ENCODE results near the gene OGDHL.

The OGDHL gene

DNA sequence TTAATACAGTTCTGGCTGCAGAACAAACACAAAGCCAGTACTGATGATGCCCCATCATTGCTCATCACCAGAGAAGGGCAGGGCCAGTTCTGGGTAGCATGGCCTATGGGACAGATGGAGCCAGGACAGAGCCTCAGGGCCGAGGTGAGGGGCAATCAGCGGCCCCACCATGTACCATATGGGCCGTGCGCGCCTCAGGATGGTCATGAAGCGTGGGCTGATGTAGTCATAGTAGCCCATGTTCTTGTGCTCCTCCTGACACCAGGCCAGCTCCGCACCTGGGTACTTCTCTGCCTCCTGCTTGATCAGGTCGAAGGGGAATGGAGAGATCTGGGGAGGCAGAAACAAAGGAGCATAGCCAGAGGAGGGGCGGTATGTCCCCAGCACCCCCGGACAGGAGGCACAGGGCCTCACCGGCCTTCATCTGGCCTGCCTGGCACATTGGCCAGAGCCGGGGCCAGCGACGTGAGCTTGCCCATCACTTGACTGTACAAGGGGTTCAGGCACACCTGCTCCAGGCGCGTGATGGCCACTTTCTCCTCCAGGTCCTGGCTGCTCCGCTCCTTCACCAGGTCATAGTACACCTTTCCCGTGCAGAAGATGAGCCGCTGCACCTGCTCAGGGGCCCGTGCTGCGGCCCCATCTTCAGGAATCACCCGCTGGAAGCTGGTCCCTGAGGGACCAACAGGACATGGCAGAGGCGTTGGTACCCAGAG is 26.1 kb downstream of the OGDHL start:
- no peaks in the 10 kb centered on the region for H3K36me3 ChIP-seq (replicated peaks in 1 of 2; ENCODE audit: control insufficient read depth in 2 of 2, insufficient read depth in 2 of 2, low read length in 2 of 2)
- H3K4me3 ChIP-seq (ENCODE audit: low read length in 2 of 2) = no peak overlapping the region
- no peak overlapping the region for H3K9ac ChIP-seq (ENCODE audit: low read depth, low read length, poor library complexity)
- no peak overlapping the region for H3K4me2 ChIP-seq (ENCODE audit: insufficient read depth, low read length, poor library complexity, severe bottlenecking)
- no peak overlapping the region for H3K14ac ChIP-seq (ENCODE audit: low read length)
- no CpG with 5 or more reads among the region's 23 CpGs for WGBS, 2 donors (ENCODE audit: extremely low coverage in 2 of 2, insufficient read length in 2 of 2, insufficient replicate concordance in 1 of 2)
- no peak for DNase-seq (ENCODE audit: low spot score)
- no peaks in the 10 kb centered on the region for H3K79me1 ChIP-seq (ENCODE audit: low read depth, low read length)
- H2AK5ac ChIP-seq (ENCODE audit: low read depth, low read length) = no peak overlapping the region
- H4K91ac ChIP-seq (ENCODE audit: low read depth, low read length, poor library complexity) = no peak overlapping the region
- H3K4ac ChIP-seq (ENCODE audit: low read length) = no peak overlapping the region
- no peak overlapping the region for H4K8ac ChIP-seq (ENCODE audit: low read depth, low read length)
- no peak overlapping the region for H2BK5ac ChIP-seq (ENCODE audit: low read length)
- H3K27ac ChIP-seq (replicated peaks; ENCODE audit: low read length) = no peak overlapping the region
- H3K27me3 ChIP-seq (ENCODE audit: control insufficient read depth in 3 of 3, insufficient read depth in 3 of 3, low read depth in 1 of 3, low read length in 3 of 3) = no peaks in the 10 kb centered on the region
- no peak overlapping the region for H2BK15ac ChIP-seq (ENCODE audit: low read length)
- no peak overlapping the region for H3K23ac ChIP-seq (ENCODE audit: low read depth, low read length, poor library complexity)
- no peak overlapping the region for H2AFZ ChIP-seq (ENCODE audit: low read length)
- H3K9me3 ChIP-seq (replicated peaks in 1 of 2; ENCODE audit: control insufficient read depth in 2 of 2, insufficient read depth in 1 of 2, low read depth in 1 of 2, low read length in 2 of 2) = no peaks in the 10 kb centered on the region
- H2BK12ac ChIP-seq (ENCODE audit: low read length) = no peak overlapping the region
- H3K4me1 ChIP-seq (ENCODE audit: control insufficient read depth in 2 of 2, insufficient read depth in 1 of 2, low read depth in 1 of 2, low read length in 2 of 2) = no peaks in the 10 kb centered on the region
- H2BK120ac ChIP-seq (ENCODE audit: low read depth, low read length) = no peak overlapping the region
- H3K18ac ChIP-seq (ENCODE audit: low read length) = no peak overlapping the region

GRCh38 chr10:49735161-49735560 is 27.0 kb downstream of the OGDHL start:
- H2AFZ ChIP-seq (ENCODE audit: low read length) = no peak overlapping the region
- H3K9me3 ChIP-seq (replicated peaks in 1 of 2; ENCODE audit: control insufficient read depth in 2 of 2, insufficient read depth in 1 of 2, low read depth in 1 of 2, low read length in 2 of 2) = no peaks in the 10 kb centered on the region
- H3K4me2 ChIP-seq (ENCODE audit: insufficient read depth, low read length, poor library complexity, severe bottlenecking) = no peak overlapping the region
- no CpG with 5 or more reads among the region's 11 CpGs for WGBS, 2 donors (ENCODE audit: extremely low coverage in 2 of 2, insufficient read length in 2 of 2, insufficient replicate concordance in 1 of 2)
- no peak overlapping the region for H3K14ac ChIP-seq (ENCODE audit: low read length)
- no peak overlapping the region for H2BK12ac ChIP-seq (ENCODE audit: low read length)
- no peaks in the 10 kb centered on the region for H3K27me3 ChIP-seq (ENCODE audit: control insufficient read depth in 3 of 3, insufficient read depth in 3 of 3, low read depth in 1 of 3, low read length in 3 of 3)
- H2BK120ac ChIP-seq (ENCODE audit: low read depth, low read length) = no peak overlapping the region
- H2BK5ac ChIP-seq (ENCODE audit: low read length) = no peak overlapping the region
- H4K8ac ChIP-seq (ENCODE audit: low read depth, low read length) = no peak overlapping the region
- H2AK5ac ChIP-seq (ENCODE audit: low read depth, low read length) = no peak overlapping the region
- no peak overlapping the region for H3K18ac ChIP-seq (ENCODE audit: low read length)
- H3K4me3 ChIP-seq (ENCODE audit: low read length in 2 of 2) = no peak overlapping the region
- no peaks in the 10 kb centered on the region for H3K79me1 ChIP-seq (ENCODE audit: low read depth, low read length)
- H3K27ac ChIP-seq (replicated peaks; ENCODE audit: low read length) = no peak overlapping the region
- no peak for DNase-seq (ENCODE audit: low spot score)
- no peak overlapping the region for H3K23ac ChIP-seq (ENCODE audit: low read depth, low read length, poor library complexity)
- no peaks in the 10 kb centered on the region for H3K4me1 ChIP-seq (ENCODE audit: control insufficient read depth in 2 of 2, insufficient read depth in 1 of 2, low read depth in 1 of 2, low read length in 2 of 2)
- H3K9ac ChIP-seq (ENCODE audit: low read depth, low read length, poor library complexity) = no peak overlapping the region
- H4K91ac ChIP-seq (ENCODE audit: low read depth, low read length, poor library complexity) = no peak overlapping the region
- no peak overlapping the region for H2BK15ac ChIP-seq (ENCODE audit: low read length)
- H3K4ac ChIP-seq (ENCODE audit: low read length) = no peak overlapping the region
- H3K36me3 ChIP-seq (replicated peaks in 1 of 2; ENCODE audit: control insufficient read depth in 2 of 2, insufficient read depth in 2 of 2, low read length in 2 of 2) = no peaks in the 10 kb centered on the region

DNA sequence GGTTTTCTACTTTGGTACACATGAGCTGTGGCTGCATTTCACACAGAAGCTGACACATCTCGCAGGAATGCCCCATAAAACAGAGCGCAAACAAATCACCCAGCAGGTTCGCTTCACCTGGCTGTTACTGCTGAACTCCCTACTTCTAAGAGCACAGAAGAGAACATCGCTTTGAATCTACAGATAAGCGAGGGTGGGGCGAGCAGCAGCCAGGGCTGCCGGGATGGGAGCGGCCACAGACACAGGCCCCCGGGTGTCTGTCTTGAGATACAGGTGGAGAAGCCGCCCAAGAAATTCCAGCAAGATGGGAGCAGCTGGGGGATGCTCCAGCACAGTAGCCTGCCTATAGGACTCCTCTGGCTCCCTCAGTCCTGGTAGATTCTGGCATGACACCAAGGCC is 27.4 kb downstream of the OGDHL start:
- no peaks in the 10 kb centered on the region for H3K27me3 ChIP-seq (ENCODE audit: control insufficient read depth in 3 of 3, insufficient read depth in 3 of 3, low read depth in 1 of 3, low read length in 3 of 3)
- no peak overlapping the region for H3K27ac ChIP-seq (replicated peaks; ENCODE audit: low read length)
- no peak overlapping the region for H3K23ac ChIP-seq (ENCODE audit: low read depth, low read length, poor library complexity)
- H3K4me2 ChIP-seq (ENCODE audit: insufficient read depth, low read length, poor library complexity, severe bottlenecking) = no peak overlapping the region
- H3K14ac ChIP-seq (ENCODE audit: low read length) = no peak overlapping the region
- no peak overlapping the region for H4K8ac ChIP-seq (ENCODE audit: low read depth, low read length)
- H3K36me3 ChIP-seq (replicated peaks in 1 of 2; ENCODE audit: control insufficient read depth in 2 of 2, insufficient read depth in 2 of 2, low read length in 2 of 2) = no peaks in the 10 kb centered on the region
- H3K4ac ChIP-seq (ENCODE audit: low read length) = no peak overlapping the region
- H2BK15ac ChIP-seq (ENCODE audit: low read length) = no peak overlapping the region
- no peak overlapping the region for H2AK5ac ChIP-seq (ENCODE audit: low read depth, low read length)
- DNase-seq (ENCODE audit: low spot score) = no peak
- H4K91ac ChIP-seq (ENCODE audit: low read depth, low read length, poor library complexity) = no peak overlapping the region
- H2BK12ac ChIP-seq (ENCODE audit: low read length) = no peak overlapping the region
- H3K9me3 ChIP-seq (replicated peaks in 1 of 2; ENCODE audit: control insufficient read depth in 2 of 2, insufficient read depth in 1 of 2, low read depth in 1 of 2, low read length in 2 of 2) = no peaks in the 10 kb centered on the region
- no peak overlapping the region for H3K4me3 ChIP-seq (ENCODE audit: low read length in 2 of 2)
- no peak overlapping the region for H2AFZ ChIP-seq (ENCODE audit: low read length)
- WGBS, 2 donors (ENCODE audit: extremely low coverage in 2 of 2, insufficient read length in 2 of 2, insufficient replicate concordance in 1 of 2) = no CpG with 5 or more reads among the region's 10 CpGs
- no peak overlapping the region for H3K18ac ChIP-seq (ENCODE audit: low read length)
- no peak overlapping the region for H3K9ac ChIP-seq (ENCODE audit: low read depth, low read length, poor library complexity)
- H2BK120ac ChIP-seq (ENCODE audit: low read depth, low read length) = no peak overlapping the region
- no peaks in the 10 kb centered on the region for H3K79me1 ChIP-seq (ENCODE audit: low read depth, low read length)
- no peak overlapping the region for H2BK5ac ChIP-seq (ENCODE audit: low read length)
- no peaks in the 10 kb centered on the region for H3K4me1 ChIP-seq (ENCODE audit: control insufficient read depth in 2 of 2, insufficient read depth in 1 of 2, low read depth in 1 of 2, low read length in 2 of 2)

GRCh38 chr10:49733866-49734265 is 28.3 kb downstream of the OGDHL start:
- Histone ChIP-seq H2BK12ac (ENCODE audit: low read length) (no peak overlapping the region), H3K9me3 (replicated peaks in 1 of 2; ENCODE audit: control insufficient read depth in 2 of 2, insufficient read depth in 1 of 2, low read depth in 1 of 2, low read length in 2 of 2) (no peaks in the 10 kb centered on the region), H4K8ac (ENCODE audit: low read depth, low read length) (no peak overlapping the region), H3K27ac (replicated peaks; ENCODE audit: low read length) (no peak overlapping the region), H2AK5ac (ENCODE audit: low read depth, low read length) (no peak overlapping the region), H4K91ac (ENCODE audit: low read depth, low read length, poor library complexity) (no peak overlapping the region), H3K4ac (ENCODE audit: low read length) (no peak overlapping the region), H2BK120ac (ENCODE audit: low read depth, low read length) (no peak overlapping the region), H3K18ac (ENCODE audit: low read length) (no peak overlapping the region), H3K4me1 (ENCODE audit: control insufficient read depth in 2 of 2, insufficient read depth in 1 of 2, low read depth in 1 of 2, low read length in 2 of 2) (no peaks in the 10 kb centered on the region), H3K79me1 (ENCODE audit: low read depth, low read length) (no peaks in the 10 kb centered on the region), H2BK15ac (ENCODE audit: low read length) (no peak overlapping the region), H2AFZ (ENCODE audit: low read length) (no peak overlapping the region), H3K27me3 (ENCODE audit: control insufficient read depth in 3 of 3, insufficient read depth in 3 of 3, low read depth in 1 of 3, low read length in 3 of 3) (no peaks in the 10 kb centered on the region), H2BK5ac (ENCODE audit: low read length) (no peak overlapping the region), H3K36me3 (replicated peaks in 1 of 2; ENCODE audit: control insufficient read depth in 2 of 2, insufficient read depth in 2 of 2, low read length in 2 of 2) (no peaks in the 10 kb centered on the region), H3K4me2 (ENCODE audit: insufficient read depth, low read length, poor library complexity, severe bottlenecking) (no peak overlapping the region), H3K14ac (ENCODE audit: low read length) (no peak overlapping the region), H3K4me3 (ENCODE audit: low read length in 2 of 2) (no peak overlapping the region), H3K9ac (ENCODE audit: low read depth, low read length, poor library complexity) (no peak overlapping the region), H3K23ac (ENCODE audit: low read depth, low read length, poor library complexity) (no peak overlapping the region)
- WGBS, 2 donors (ENCODE audit: extremely low coverage in 2 of 2, insufficient read length in 2 of 2, insufficient replicate concordance in 1 of 2) = no CpG with 5 or more reads among the region's 7 CpGs
- DNase-seq (ENCODE audit: low spot score) = no peak
